ENCODE measurements around the gene AGRP.
"Not testable (repeated sequence)": the region's sequence is repeated elsewhere in the genome, so short reads cannot be mapped to it uniquely, and the experiment has no call there.

The AGRP gene

GRCh38 chr16:67483150-67483549, at the start of gene AGRP:
Gene AGRP, minus strand, starts transcription at chr16:67483547. Its CDS starts 149 bp downstream, at chr16:67483398.
- no peak for DNase-seq

GRCh38 chr16:67531247-67531646, 47.9 kb upstream of the AGRP start:
- DNase-seq: no peak

GRCh38 chr16:67530013-67530939, 46.9 kb upstream of the AGRP start:
- DNase-seq: no peak

- DNase-seq: no peak
Measured at GRCh38 chr16:67529582-67530012, 46.2 kb upstream of the AGRP start.

- DNase-seq: no peak
Measured at GRCh38 chr16:67528870-67529581, 45.7 kb upstream of the AGRP start.

- DNase-seq: no peak
Measured at GRCh38 chr16:67528222-67528869, 45.0 kb upstream of the AGRP start, which contains the start of gene RIPOR1. Gene RIPOR1, plus strand, starts transcription at chr16:67528829. Its CDS starts 9,618 bp downstream, at chr16:67538447.

GRCh38 chr16:67526149-67526791, 42.9 kb upstream of the AGRP start:
- DNase-seq: no peak

GRCh38 chr16:67525176-67525860, 42.0 kb upstream of the AGRP start:
- no peak for DNase-seq

- DNase-seq: peak; percentile 95
Measured at GRCh38 chr16:67521095-67521804, 37.9 kb upstream of the AGRP start.

- no peak for DNase-seq
Measured at GRCh38 chr16:67519242-67519641, 35.9 kb upstream of the AGRP start.

GRCh38 chr16:67518676-67519075, 35.3 kb upstream of the AGRP start:
- DNase-seq: no peak

- DNase-seq: no peak
Measured at GRCh38 chr16:67517661-67518423, 34.5 kb upstream of the AGRP start.

GRCh38 chr16:67517155-67517445, 33.8 kb upstream of the AGRP start:
- no peak for DNase-seq

- DNase-seq: no peak
Measured at GRCh38 chr16:67516296-67517154, 33.2 kb upstream of the AGRP start.

- peak; percentile 68 for DNase-seq
Measured at GRCh38 chr16:67514382-67514828, 31.1 kb upstream of the AGRP start.

- not testable (repeated sequence) for DNase-seq
Measured at GRCh38 chr16:67513892-67514291, 30.5 kb upstream of the AGRP start.

GRCh38 chr16:67509016-67509415, 25.7 kb upstream of the AGRP start:
- no peak for DNase-seq

- no peak for DNase-seq
Measured at GRCh38 chr16:67506468-67506867, 23.1 kb upstream of the AGRP start.

Measured in NCI-H1436 (cell line).